ENCODE data around the gene LPAR2.
A peak's percentile ranks its signal among the peaks of the same experiment; 100 is the strongest.

The LPAR2 gene

DNA sequence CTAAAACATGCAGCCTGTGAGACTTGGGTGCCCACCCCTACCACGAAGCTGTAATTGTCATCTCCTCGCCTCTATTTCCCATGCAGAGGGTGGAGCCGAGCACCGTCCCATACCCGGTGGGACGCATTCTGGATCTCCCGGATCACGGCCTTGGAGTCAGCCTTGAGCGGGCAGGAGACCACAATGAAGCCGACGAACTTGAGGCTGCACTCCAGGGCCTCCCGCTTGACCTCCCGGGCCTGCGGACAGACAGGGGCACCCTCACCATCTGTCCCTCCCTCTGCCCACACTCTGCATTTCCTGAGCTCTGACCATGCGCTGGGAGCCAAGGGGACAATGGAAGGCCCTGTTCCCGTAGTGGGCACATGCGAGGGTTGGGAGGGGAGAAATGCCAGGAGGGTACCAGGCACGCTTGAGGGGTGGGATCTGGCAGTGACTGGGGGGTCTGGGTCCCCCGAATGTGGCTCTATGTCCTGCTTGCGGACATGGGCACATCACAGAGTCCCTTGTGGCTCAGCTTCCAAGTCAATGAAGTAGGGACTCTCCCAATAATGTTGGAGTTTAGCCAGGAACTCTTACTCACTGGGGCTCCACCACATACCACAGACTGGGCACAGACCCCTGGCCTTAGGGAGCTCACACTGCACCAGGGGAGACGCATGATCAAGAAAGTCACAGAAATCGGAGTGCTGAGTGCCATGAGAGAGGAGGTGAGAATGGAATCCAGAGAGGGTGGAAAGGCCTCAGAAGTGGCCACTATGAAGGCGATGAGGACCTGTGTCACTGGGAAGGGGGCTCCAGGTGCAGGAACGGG is 24.7 kb upstream of the LPAR2 start:
- no peak for DNase-seq

DNA sequence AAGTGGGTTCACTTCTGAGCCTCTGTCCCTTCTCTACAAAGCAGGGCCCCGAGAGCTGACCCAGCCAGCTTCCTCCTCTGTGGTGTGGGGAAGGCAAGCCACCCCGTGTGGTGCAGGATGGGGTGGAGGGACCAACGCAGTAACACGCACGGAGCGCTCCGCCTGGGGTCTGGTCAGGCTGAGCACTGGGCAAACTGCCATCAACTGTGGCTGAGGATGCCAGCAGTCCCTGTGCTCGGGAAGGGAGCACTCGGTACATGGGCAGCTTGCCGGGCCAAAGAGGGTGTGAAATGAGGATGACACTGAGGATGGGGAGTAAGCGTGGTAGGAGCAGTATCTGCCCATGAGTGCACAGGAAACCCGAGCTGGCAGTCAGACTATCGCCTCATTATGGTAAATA is 23.1 kb upstream of the LPAR2 start:
- DNase-seq = no peak

DNA sequence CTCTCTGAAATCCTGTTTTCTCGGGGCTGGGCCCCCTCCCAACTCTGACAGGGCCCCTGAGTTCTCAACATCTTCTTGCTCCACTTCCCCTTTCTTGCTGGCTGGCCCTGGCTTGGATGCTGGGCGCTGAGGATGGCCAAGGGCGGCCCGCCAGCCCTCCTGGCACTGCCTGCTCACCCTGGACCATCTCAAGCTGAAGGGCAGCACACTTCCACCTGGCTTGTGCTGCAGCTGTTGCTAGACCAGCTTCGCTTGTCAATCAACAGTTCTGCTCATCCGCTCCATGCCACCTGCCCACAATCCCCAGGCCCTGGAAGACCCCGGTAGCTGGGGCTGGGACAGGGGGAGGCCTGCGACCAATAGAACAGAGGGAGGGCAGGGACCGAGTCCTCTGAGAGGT is 22.3 kb upstream of the LPAR2 start:
- no peak for DNase-seq

DNA sequence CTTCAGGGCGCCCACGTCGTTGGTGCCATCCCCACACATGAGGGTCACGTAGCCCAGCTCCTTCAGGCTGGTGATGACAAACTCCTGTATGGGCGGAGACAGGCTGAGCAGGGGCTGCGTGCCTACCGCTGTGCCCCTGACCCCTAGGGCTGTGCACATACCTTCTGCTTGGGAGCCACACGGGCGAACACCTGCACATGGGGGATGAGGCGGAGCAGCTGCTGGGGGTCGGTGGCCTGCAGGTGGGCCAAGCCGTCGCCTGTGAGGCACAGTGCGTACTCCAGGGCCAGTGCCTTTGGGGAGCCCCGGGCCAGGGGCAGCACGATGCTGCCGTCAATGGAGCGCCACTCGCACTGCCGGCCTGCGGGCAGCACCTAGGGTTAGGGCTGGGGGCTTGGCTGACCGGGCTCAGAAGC is 21.6 kb upstream of the LPAR2 start:
- DNase-seq = no peak

DNA sequence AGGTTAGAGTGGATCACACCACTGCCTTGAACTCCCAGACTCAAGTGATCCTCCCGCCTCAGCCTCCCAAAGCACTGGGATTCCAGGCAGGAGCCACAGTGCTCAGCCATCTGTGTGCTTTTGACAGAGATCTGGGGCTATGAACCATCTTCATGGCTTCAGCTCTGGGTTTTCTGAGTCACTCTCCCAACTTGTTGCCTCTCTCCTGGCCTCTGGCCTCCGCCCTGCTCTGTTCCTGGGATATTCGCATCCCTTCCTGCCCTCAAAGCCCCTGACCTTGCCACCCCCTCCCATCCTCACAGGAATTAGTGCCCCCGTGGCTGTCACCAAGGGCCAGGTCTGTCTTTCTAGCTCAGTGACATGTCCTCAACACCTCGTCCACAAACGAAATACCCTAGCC is 21.1 kb upstream of the LPAR2 start:
- DNase-seq = no peak

- DNase-seq = no peak
Observed at GRCh38 chr19:19647037-19647835, 19.2 kb upstream of the LPAR2 start.

- DNase-seq = no peak
Observed at GRCh38 chr19:19645233-19645870, 17.3 kb upstream of the LPAR2 start.

DNA sequence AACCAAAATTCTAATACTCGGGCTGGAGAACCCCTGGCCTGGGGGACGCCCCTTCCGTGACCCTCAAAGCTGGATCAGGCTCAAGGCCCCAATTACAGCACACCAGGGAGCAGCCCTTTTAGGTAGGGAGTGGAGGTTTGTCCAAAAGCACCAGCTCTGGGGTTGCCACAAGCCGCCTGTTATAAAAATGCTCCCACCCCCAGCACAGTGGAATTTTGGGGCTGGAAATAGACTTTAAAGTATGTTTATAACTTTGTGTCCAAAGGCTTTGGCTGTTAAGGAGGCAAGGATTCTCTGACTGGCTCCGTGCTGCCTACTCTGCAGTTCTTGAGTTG is 16.0 kb upstream of the LPAR2 start:
- DNase-seq = no peak

DNA sequence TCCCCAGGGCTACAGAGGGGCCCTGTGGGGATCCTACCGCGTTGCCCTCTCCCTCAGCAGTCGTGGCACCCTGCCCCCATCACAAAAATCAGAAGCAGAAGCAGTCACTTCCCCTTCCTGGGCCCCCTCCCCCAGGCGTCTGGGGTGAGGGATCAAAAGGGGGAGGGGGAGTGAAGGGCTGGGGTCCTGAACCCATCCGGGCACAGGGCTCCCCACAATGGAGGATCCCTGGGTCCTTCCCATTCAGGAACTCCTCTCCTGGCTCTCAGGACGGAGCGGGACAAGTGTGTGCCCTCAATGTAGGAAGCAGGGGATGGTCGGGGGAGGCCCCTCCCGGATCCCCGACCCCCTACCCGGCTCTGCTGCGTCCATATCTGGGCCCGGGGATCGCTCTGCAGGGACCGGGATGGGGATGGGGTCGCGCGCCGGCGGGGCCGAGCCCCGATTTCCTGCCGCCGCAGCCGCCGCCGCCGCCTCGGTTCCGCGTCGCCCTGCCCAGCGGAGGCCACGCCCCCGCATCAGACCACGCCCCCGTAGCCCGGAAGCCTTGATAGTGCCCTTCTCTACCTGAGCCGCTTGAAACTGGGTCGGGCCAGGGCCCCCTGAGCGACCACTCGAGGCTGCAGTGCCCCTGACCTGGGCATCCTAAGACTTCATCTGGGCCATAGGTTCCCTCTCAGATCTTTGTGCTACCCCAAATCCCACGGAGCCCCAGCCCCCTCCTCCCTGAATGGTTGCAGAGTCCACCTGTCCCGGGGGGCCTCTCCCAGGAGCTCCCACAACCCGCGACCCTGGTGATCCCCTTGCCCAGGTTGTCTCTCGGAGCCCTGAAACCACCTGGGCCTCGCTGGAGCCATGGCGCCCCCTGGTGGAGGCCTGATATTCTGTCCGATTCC is 15.4 kb upstream of the LPAR2 start, which contains the start of gene GMIP:
Gene GMIP, minus strand, starts transcription at position 500 of the 896 bp plus-strand sequence. Its CDS starts 128 bp downstream, at position 372.
- DNase-seq = peak; percentile 30

DNA sequence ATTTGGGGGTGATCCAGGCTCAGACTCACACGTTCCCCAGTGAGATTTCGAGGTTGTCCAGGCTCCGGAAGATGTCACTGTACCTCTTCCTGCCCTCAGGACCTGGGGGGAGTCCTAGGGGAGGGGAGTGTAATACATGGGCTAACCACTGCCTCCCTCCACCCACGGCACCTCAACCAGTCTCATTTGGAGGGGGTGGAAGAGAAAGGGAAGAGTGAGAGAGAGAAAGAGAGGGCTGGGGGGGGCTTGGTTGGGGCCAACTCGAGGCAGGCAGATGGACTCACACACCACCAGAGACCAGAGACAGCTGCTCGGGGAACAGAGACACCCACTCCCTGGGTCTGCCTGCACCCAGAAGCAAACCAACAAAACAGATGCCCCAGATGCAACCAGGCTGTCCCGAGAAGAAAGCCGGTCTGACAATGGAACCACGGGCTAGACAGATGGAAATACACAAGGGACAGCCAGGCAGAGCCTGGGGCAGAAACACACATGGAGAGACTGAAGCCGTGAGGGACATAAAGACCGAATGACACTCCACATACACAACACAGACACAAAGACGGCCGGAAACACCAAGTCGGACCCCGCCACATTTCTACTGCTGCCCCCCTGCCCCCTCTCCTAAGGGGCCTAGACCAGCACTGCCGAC is 14.6 kb upstream of the LPAR2 start:
- DNase-seq = no peak

- DNase-seq = no peak
Observed at GRCh38 chr19:19637523-19638251, 9.7 kb upstream of the LPAR2 start.

DNA sequence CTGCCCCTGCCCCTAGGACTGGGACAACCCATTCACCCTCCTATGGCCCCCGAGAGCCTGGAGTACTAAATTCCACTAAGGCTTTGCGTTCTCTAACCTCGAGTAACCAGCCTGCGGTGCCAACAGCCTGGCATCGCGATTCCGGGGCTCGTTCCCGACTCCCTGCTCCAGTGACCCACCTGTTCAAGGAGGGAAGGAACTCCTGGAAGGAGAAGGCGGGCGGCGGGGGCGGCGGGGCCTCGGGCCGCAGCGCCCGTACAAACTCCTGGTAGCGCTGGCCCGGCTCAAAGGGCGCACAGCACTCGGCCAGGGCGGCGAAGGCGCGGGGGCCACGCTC is 9.1 kb upstream of the LPAR2 start:
- no peak for DNase-seq

- DNase-seq = no peak
Observed at GRCh38 chr19:19636573-19637185, 8.7 kb upstream of the LPAR2 start.

- DNase-seq = no peak
Observed at GRCh38 chr19:19635313-19635702, 7.3 kb upstream of the LPAR2 start.

DNA sequence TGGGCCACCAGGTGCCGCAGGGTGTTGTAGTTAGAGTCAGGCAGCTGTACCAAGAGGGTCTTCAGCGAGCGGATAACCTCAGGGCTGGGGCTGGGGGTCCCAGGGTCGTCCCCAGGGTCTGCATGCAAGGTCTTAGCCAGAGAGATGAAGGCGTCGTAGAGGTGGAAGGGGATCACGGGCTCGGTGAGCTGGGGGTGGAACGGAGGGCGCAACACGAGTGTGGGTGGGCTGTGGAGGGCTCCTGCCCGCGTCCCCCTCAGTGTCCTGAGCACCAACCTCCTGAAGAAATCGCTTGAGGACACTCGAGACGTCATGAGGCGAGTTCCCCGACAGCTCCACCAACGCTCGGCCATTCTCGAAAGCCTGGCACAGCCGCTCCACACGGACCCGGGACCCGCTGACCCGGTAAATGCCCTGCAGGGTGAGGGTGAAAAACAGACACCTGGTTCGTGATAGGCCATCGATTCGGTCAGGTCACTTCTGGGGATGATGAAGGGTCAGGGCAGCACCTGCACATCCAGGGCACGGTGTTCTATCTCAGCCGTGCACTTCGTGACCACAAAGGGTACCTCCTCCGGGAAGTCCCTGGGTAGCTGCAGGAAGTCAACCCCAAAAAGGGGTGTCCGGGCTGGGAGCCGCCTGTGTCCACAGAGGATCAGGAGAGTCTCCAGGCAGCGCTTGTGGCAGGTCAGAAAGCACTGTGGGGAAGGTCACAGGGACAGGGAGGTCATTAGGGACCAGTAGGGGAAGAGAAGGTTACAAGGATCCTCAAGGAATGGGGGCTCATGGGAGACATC is 6.7 kb upstream of the LPAR2 start:
- no peak for DNase-seq

DNA sequence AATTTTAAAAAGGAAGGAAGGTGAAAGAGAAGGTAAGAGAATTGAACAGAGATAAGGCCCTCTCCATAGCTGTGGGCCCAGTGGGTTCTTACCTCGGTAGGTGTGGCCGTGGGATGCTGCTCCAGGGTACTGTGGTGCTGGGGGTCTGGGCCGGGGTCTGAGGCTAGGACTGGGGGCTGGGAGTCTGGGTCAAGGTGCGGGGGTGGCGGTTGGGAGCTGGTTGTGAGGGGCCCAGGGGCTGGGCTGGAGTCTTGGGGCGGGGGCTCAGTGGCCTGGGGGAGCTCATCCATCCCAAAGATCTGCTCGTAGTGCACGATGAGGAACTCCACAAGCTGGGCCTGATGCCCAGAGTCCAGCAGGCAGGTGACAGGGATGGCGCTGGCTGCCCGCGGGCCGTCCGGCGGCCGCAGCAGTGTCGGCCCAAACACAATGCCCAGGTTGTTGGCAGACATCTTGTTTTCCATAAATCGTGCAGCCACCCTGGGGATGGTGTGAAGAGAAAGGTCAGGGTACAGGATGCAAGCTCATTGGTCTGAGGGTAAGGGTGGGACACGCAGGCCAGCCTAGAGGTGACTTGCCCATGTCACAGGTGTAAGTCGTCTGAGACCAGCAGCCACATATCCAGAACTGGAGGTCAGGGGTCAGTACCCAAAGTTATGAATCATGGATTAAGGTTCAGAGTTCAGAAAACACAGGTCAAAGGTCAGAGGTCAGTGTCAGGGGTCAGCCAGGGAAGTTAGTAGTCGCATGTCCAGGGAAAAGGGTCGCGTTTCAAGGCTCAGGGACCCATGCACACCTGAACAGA is 5.9 kb upstream of the LPAR2 start:
- DNase-seq = no peak

- no peak for DNase-seq
Observed at GRCh38 chr19:19632661-19633060, 4.6 kb upstream of the LPAR2 start.

DNA sequence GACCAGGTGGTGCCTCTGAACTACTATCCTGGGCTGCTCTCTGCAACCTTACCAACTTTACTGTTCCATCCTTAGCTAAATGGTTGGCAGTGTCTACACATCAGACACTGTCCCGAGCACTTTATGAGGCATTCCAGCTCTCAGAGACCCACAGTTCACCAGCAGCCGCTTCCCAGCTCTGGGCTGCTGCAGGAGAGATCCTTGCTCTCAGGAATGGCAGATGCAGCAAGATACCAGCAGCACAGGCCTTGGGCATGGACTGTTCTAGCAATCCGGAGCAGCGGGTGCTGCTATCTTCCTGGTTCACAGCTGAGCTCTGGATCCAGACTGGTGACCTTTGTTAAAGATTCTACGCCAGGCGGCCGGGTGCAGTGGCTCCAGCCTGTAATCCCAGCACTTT is 3.3 kb upstream of the LPAR2 start:
- DNase-seq = no peak

DNA sequence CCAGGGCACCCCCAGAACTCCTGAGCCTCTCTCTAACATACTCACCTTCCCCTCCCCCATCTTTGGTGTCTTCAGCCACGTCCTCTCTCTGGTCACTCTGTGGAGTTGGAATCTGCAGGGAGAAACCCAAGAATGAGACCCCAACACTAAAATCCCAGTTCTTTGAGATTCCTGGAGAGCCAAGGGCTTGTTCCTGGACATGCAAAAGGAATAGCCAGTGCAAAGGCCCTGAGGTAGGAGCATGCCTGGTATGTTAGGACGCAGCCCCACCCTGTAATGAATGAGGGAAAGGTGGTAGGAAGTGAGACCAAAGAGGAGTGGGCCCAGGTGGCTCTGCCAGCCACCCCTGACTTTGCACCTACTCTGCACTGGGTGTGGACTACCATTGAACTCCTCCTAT is 2.4 kb upstream of the LPAR2 start:
- no peak for DNase-seq

- no peak for DNase-seq
Observed at GRCh38 chr19:19630062-19630414, 2.0 kb upstream of the LPAR2 start.

Data from NCI-H1048 (cell line).